CD4-positive, alpha-beta T cell (primary cell): ENCODE results near the gene KIAA1755. TPM values are rescaled to one million over a fixed set of nuclear protein-coding genes. Genes with fewer than 3 reads are reported as not detected.

Experiments
- ATAC-seq: fragments of 200-7000 bp; cut with Tn5 transposase; one replicate; pipeline ENCODE4 v1.10.0; 2022; ENCODE audit warnings: mild to moderate bottlenecking; ENCODE audit not compliant: poor library complexity
- CTCF ChIA-PET: fragments of 350-600 bp; sonication (Branson Sonifier 250); formaldehyde crosslinking; loops from one replicate; lab custom pipeline; 2021; ENCODE audit warnings: antibody characterized with exemption, inconsistent platforms; lab: Charles Lee
- POLR2A ChIA-PET: fragments of 350-600 bp; sonication (Branson Sonifier 250); formaldehyde crosslinking; loops from one replicate; lab custom pipeline; 2021; ENCODE audit warnings: antibody characterized with exemption, inconsistent platforms; lab: Charles Lee
- DNase-seq, 14 experiments: peaks; one replicate each; pipeline ENCODE4 v3.0.0-alpha.2; 2013 to 2020; ENCODE audit warnings: mixed read lengths in 2 of 14
- H3K27ac ChIP-seq, 2 donors: one replicate each; pipeline versions ENCODE4 v1.5.1 to v1.7.0; 2013; ENCODE audit warnings: low read length in 2 of 2, low read depth in 1 of 2, mild to moderate bottlenecking in 1 of 2
- H3K27me3 ChIP-seq, 2 experiments: 1 replicate in 1 of 2; 2 replicates in 1 of 2; pipeline versions ENCODE4 v1.6.1 to v1.7.0; 2013; ENCODE audit warnings: low read length in 2 of 2, control low read depth in 1 of 2, mild to moderate bottlenecking in 1 of 2, moderate library complexity in 1 of 2; ENCODE audit not compliant: insufficient read depth in 2 of 2, control insufficient read depth in 1 of 2
- H3K36me3 ChIP-seq: one replicate; pipeline ENCODE4 v1.6.1; 2013; ENCODE audit warnings: low read length, control low read depth; ENCODE audit not compliant: insufficient read depth
- H3K4me1 ChIP-seq: one replicate; pipeline ENCODE4 v1.6.1; 2013; ENCODE audit warnings: low read length, control low read depth; ENCODE audit not compliant: insufficient read depth
- H3K4me3 ChIP-seq: one replicate; pipeline ENCODE4 v1.5.1; 2013; ENCODE audit warnings: mild to moderate bottlenecking, low read length, moderate library complexity
- H3K9me3 ChIP-seq, 2 experiments: 1 replicate in 1 of 2; 2 replicates in 1 of 2; pipeline versions ENCODE4 v1.6.1 to v1.7.0; 2013; ENCODE audit warnings: low read length in 2 of 2, mild to moderate bottlenecking in 2 of 2, control low read depth in 1 of 2, moderate library complexity in 1 of 2; ENCODE audit not compliant: control insufficient read depth in 1 of 2, insufficient read depth in 1 of 2
- H3K27ac Mint-ChIP-seq: one replicate; pipeline ENCODE4 v1.8.0; 2020; ENCODE audit warnings: mixed read lengths
- H3K27me3 Mint-ChIP-seq: one replicate; pipeline ENCODE4 v1.8.0; 2021; ENCODE audit warnings: mixed read lengths
- H3K36me3 Mint-ChIP-seq: one replicate; pipeline ENCODE4 v1.8.0; 2021; ENCODE audit warnings: low read depth, mixed read lengths
- H3K4me1 Mint-ChIP-seq: one replicate; pipeline ENCODE4 v1.8.0; 2021; ENCODE audit warnings: low read depth, mixed read lengths
- H3K4me3 Mint-ChIP-seq: one replicate; pipeline ENCODE4 v1.8.0; 2020; ENCODE audit warnings: mild to moderate bottlenecking, mixed read lengths
- H3K9me3 Mint-ChIP-seq: one replicate; pipeline ENCODE4 v1.8.0; 2020; ENCODE audit warnings: mixed read lengths
- intact Hi-C, 2 experiments: fragments of 100-400 bp; cut with DNase I in 1 of 2; cut with micrococcal nuclease in 1 of 2; formaldehyde crosslinking; loops; one replicate each; pipeline versions ENCODE4 v1.15.1 to v1.9.0; 2023 to 2025; cut with DNase I, micrococcal nuclease
- total RNA-seq, 174 experiments: library from RNA in 2 of 174; stranded (reverse) in 2 of 174; gene quantifications; one replicate each; pipeline ENCODE4 v1.2.3 and lab custom pipeline; 2021 to 2026
- TF ChIP-seq, protein P1 (sequence below): fragments of 200-600 bp; IDR thresholded peaks from one replicate; pipeline ENCODE4 v1.8.0; 2022; ENCODE audit warnings: antibody characterized with exemption, mild to moderate bottlenecking

KIAA1755 gene
- total RNA-seq, 2 experiments from 2014 or later = not detected

DNA sequence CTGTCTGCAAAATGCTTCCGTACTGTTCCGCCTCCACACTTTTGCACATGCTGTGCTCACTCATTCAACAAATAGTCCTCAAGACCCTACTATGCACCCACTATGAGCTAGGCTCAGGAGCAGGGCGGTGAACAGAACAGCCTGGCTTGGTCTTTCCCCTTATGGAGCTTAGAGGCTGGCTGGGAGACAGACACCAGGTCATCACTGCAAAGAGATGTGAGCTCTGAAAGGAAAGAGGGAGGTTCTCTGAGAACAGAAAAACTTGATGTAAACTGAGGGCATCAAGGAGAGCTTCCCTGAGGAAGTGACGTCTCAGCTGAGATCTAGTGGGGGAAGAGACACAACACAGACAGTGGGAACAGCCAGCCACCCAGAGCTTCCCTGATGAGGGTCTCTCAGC, 64.5 kb downstream of the KIAA1755 start:
- Histone ChIP-seq H3K27me3 (peaks cover 0 to 7% of the 10 kb centered on the region in 2 experiments), H3K4me3 (no peak overlapping the region), H3K9me3 (no peaks in the 10 kb centered on the region), H3K27ac (no peak overlapping the region), H3K4me1 (no peaks in the 10 kb centered on the region), H3K36me3 (no peaks in the 10 kb centered on the region)
- no peak overlapping the region for H3K4me3 Mint-ChIP-seq
- no peak overlapping the region for H3K27ac Mint-ChIP-seq
- TF ChIP-seq, protein P1, sequence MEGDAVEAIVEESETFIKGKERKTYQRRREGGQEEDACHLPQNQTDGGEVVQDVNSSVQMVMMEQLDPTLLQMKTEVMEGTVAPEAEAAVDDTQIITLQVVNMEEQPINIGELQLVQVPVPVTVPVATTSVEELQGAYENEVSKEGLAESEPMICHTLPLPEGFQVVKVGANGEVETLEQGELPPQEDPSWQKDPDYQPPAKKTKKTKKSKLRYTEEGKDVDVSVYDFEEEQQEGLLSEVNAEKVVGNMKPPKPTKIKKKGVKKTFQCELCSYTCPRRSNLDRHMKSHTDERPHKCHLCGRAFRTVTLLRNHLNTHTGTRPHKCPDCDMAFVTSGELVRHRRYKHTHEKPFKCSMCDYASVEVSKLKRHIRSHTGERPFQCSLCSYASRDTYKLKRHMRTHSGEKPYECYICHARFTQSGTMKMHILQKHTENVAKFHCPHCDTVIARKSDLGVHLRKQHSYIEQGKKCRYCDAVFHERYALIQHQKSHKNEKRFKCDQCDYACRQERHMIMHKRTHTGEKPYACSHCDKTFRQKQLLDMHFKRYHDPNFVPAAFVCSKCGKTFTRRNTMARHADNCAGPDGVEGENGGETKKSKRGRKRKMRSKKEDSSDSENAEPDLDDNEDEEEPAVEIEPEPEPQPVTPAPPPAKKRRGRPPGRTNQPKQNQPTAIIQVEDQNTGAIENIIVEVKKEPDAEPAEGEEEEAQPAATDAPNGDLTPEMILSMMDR = no peak
- no peaks in the 10 kb centered on the region for H3K36me3 Mint-ChIP-seq
- DNase-seq = no peak
- ATAC-seq = no peak
- intact Hi-C loops = no loop called here
- POLR2A ChIA-PET = no interaction called here
- no peaks in the 10 kb centered on the region for H3K9me3 Mint-ChIP-seq
- H3K27me3 Mint-ChIP-seq = peaks cover 16% of the 10 kb centered on the region
- H3K4me1 Mint-ChIP-seq = no peaks in the 10 kb centered on the region
- CTCF ChIA-PET = no interaction called here

DNA sequence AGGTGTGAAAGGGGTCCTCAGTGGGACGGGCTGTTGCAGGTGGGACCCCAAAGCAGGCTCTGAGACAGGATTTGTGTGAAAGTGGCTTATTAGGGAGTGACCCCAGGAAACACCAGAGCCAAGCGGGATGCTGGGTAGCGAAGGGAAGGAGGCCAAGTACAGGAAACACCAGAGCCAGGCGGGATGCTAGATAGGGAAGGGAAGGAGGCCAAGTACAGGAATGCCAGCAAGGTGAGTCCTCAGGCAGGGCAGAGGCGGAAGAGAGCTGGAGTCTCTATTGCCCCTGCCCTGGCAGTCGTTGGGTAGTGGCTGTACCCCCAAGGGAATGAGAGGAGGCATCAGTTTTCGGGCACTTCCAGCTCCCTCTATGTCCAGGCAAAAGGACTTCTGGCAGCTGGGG, 65.0 kb downstream of the KIAA1755 start:
- no peaks in the 10 kb centered on the region for H3K4me1 Mint-ChIP-seq
- no peak overlapping the region for H3K27ac ChIP-seq
- no peak for ATAC-seq
- H3K27me3 ChIP-seq = peaks cover 0 to 7% of the 10 kb centered on the region in 2 experiments
- POLR2A ChIA-PET = no interaction called here
- no peaks in the 10 kb centered on the region for H3K4me1 ChIP-seq
- CTCF ChIA-PET = no interaction called here
- no peak overlapping the region for H3K4me3 Mint-ChIP-seq
- no peaks in the 10 kb centered on the region for H3K9me3 Mint-ChIP-seq
- H3K36me3 ChIP-seq = no peaks in the 10 kb centered on the region
- no peaks in the 10 kb centered on the region for H3K9me3 ChIP-seq
- no peak overlapping the region for H3K27ac Mint-ChIP-seq
- intact Hi-C loops = no loop called here
- H3K27me3 Mint-ChIP-seq = peaks cover 16% of the 10 kb centered on the region
- H3K36me3 Mint-ChIP-seq = no peaks in the 10 kb centered on the region
- TF ChIP-seq, protein P1 = no peak
- DNase-seq = no peak
- H3K4me3 ChIP-seq = no peak overlapping the region

DNA sequence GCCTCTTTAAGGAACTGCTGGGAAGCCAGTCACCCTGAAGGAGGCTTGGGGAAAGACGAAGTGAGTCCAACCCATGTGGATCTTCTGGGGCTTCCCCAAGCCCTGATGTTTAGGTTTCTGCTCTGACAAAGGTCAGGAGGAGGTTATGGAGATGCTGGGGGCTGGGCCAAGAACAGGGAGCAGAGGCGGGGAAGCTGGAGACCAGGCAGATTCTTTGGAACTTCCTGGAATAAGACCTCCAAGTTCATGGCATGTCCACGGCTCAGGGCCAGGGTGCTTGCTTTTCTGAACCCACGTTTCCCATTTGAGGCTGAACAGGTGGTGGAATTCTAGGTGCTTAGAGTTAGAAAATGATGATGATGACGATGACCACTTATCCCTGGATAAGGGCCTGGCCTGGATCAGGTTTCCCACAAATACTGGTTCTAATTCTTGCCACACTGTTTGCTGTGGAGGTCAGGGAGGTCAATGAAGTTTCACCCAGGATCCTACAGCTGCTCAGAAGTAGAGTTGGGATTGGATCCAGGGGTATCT, 65.5 kb downstream of the KIAA1755 start:
- intact Hi-C loops = no loop called here
- Mint-ChIP-seq H3K27me3 (peaks cover 16% of the 10 kb centered on the region), H3K36me3 (no peaks in the 10 kb centered on the region), H3K4me3 (no peak overlapping the region), H3K9me3 (no peaks in the 10 kb centered on the region), H3K27ac (no peak overlapping the region), H3K4me1 (no peaks in the 10 kb centered on the region)
- no peaks in the 10 kb centered on the region for H3K9me3 ChIP-seq
- H3K27me3 ChIP-seq = peaks cover 0 to 7% of the 10 kb centered on the region in 2 experiments
- DNase-seq (no peak), ATAC-seq (no peak)
- CTCF ChIA-PET = no interaction called here
- no peak overlapping the region for H3K4me3 ChIP-seq
- TF ChIP-seq, protein P1 = no peak
- no peaks in the 10 kb centered on the region for H3K4me1 ChIP-seq
- POLR2A ChIA-PET = no interaction called here
- no peak overlapping the region for H3K27ac ChIP-seq
- no peaks in the 10 kb centered on the region for H3K36me3 ChIP-seq
